GM23248 (cell line): ENCODE measurements around the gene PIK3CG. TPM values are rescaled to one million over a fixed set of nuclear protein-coding genes. Genes with fewer than 3 reads are reported as not detected.
"Not testable (repeated sequence)": the region's sequence is repeated elsewhere in the genome, so short reads cannot be mapped to it uniquely, and the experiment has no call there.

ENCODE experiments used
- DNase-seq: peaks from one replicate; pipeline ENCODE4 v3.0.0-alpha.2; 2015
- H2AFZ ChIP-seq: fragments of 200-600 bp; sonication (generic); 2 replicates; pipeline ENCODE4 v1.6.1; 2016; ENCODE audit warnings: antibody characterized with exemption
- H3F3A ChIP-seq: fragments of 200-600 bp; sonication (generic); 2 replicates; pipeline ENCODE4 v1.6.1; 2016; ENCODE audit warnings: mild to moderate bottlenecking, antibody characterized with exemption, mixed run types; ENCODE audit not compliant: insufficient read depth
- H3K27ac ChIP-seq: fragments of 200-600 bp; sonication (generic); 2 replicates; pipeline ENCODE4 v1.5.1; 2016; ENCODE audit warnings: mild to moderate bottlenecking
- H3K27me3 ChIP-seq: fragments of 200-600 bp; sonication (generic); replicated peaks from 2 replicates; pipeline ENCODE4 v1.6.1; 2016; ENCODE audit warnings: mild to moderate bottlenecking; ENCODE audit not compliant: insufficient read depth
- H3K36me3 ChIP-seq: fragments of 200-600 bp; sonication (generic); 2 replicates; pipeline ENCODE4 v1.6.1; 2016; ENCODE audit warnings: low read depth, mild to moderate bottlenecking
- H3K4me1 ChIP-seq: fragments of 200-600 bp; sonication (generic); 2 replicates; pipeline ENCODE4 v1.6.1; 2016; ENCODE audit warnings: mild to moderate bottlenecking; ENCODE audit not compliant: insufficient read depth
- H3K4me2 ChIP-seq: fragments of 200-600 bp; sonication (generic); one replicate; pipeline ENCODE4 v1.6.1; 2016; ENCODE audit warnings: mild to moderate bottlenecking; ENCODE audit not compliant: unreplicated experiment
- H3K4me3 ChIP-seq: fragments of 200-600 bp; sonication (generic); 2 replicates; pipeline ENCODE4 v1.5.1; 2016; ENCODE audit warnings: mild to moderate bottlenecking
- H3K79me2 ChIP-seq: fragments of 200-600 bp; sonication (generic); 2 replicates; pipeline ENCODE4 v1.6.1; 2016; ENCODE audit warnings: mild to moderate bottlenecking; ENCODE audit not compliant: insufficient read depth
- H3K9ac ChIP-seq: fragments of 200-600 bp; sonication (generic); 2 replicates; pipeline ENCODE4 v1.6.1; 2016; ENCODE audit warnings: mild to moderate bottlenecking
- H3K9me2 ChIP-seq: fragments of 200-600 bp; sonication (generic); 2 replicates; pipeline ENCODE4 v1.6.1; 2016; ENCODE audit warnings: mixed run types, mild to moderate bottlenecking, moderate library complexity; ENCODE audit not compliant: insufficient read depth
- H3K9me3 ChIP-seq: fragments of 200-600 bp; sonication (generic); one replicate; pipeline ENCODE4 v1.6.1; 2017; ENCODE audit warnings: low read depth
- H4K20me1 ChIP-seq: fragments of 200-600 bp; sonication (generic); 2 replicates; pipeline ENCODE4 v1.6.0; 2016; ENCODE audit not compliant: insufficient read depth
- EZH2 ChIP-seq: fragments of 200-600 bp; sonication (generic); IDR thresholded peaks from 2 replicates; pipeline ENCODE4 v1.6.1; 2018; ENCODE audit warnings: antibody characterized with exemption, mild to moderate bottlenecking; ENCODE audit not compliant: insufficient read depth, poor library complexity, severe bottlenecking
- EZH2phosphoT487 ChIP-seq: fragments of 200-600 bp; sonication (generic); IDR thresholded peaks from 2 replicates; pipeline ENCODE4 v1.6.1; 2018; ENCODE audit warnings: antibody characterized with exemption, moderate library complexity, mild to moderate bottlenecking, low read depth; ENCODE audit not compliant: insufficient read depth
- WGBS, 2 experiments: methylation state at CpG; one replicate each; pipeline ENCODE4 v1.1.6; 2015 to 2017; ENCODE audit warnings: low lambda C conversion rate in 2 of 2, low coverage in 1 of 2; ENCODE audit errors: missing lambda C conversion rate in 2 of 2; 5-methylcytosine and 5-hydroxymethylcytosine counted together
- in situ Hi-C: fragments of 300-500 bp; cut with MboI; formaldehyde crosslinking; loops from 2 replicates; pipeline ENCODE4 v1.15.0; 2020
- polyA plus RNA-seq: library from polyadenylated mRNA; unstranded; fragments of >200 nt; fragmentation: Nextera tagmentation; extraction: Ambion mirVana; gene quantifications from 2 replicates; pipeline ENCODE4 v1.2.1, GENCODE V29; 2016
- total RNA-seq: library from RNA; depleted of rRNA; stranded (reverse); fragments of >200 nt; shearing (Covaris generic); gene quantifications from 2 replicates; pipeline ENCODE4 v1.2.3, GENCODE V29; 2014

The PIK3CG gene
- total and polyA plus RNA-seq, 2 experiments from 2014 or later: not detected

GRCh38 chr7:106926892-106927291 is 61.8 kb downstream of the PIK3CG start:
- Histone ChIP-seq H3K27me3 (peaks cover 12% of the 10 kb centered on the region; the same call in 1 of the 2 replicates), H3K27ac (no peak overlapping the region), H3K9me2 (no peaks in the 10 kb centered on the region), H3K9ac (no peak overlapping the region), H3F3A (no peaks in the 10 kb centered on the region), H3K9me3 (no peaks in the 10 kb centered on the region), H3K79me2 (no peaks in the 10 kb centered on the region), H3K4me3 (no peak overlapping the region), H2AFZ (no peak overlapping the region), H4K20me1 (no peaks in the 10 kb centered on the region), H3K36me3 (no peaks in the 10 kb centered on the region), H3K4me2 (no peak overlapping the region), H3K4me1 (no peaks in the 10 kb centered on the region)
- 65 to 68% methylated on average over 4 of the region's 4 CpGs for WGBS, 2 experiments
- DNase-seq: no peak
- in situ Hi-C loops: no loop called here
- TF ChIP-seq EZH2phosphoT487 (no peak), EZH2 (no peak)

GRCh38 chr7:106927536-106927935 is 62.5 kb downstream of the PIK3CG start:
- no peaks in the 10 kb centered on the region for H4K20me1 ChIP-seq
- no peaks in the 10 kb centered on the region for H3K9me2 ChIP-seq
- 48 to 58% methylated on average over 2 of the region's 2 CpGs for WGBS, 2 experiments
- no peaks in the 10 kb centered on the region for H3F3A ChIP-seq
- H3K36me3 ChIP-seq: no peaks in the 10 kb centered on the region
- in situ Hi-C loops: no loop called here
- no peak overlapping the region for H3K9ac ChIP-seq
- no peak for TF ChIP-seq EZH2
- TF ChIP-seq EZH2phosphoT487: no peak
- H3K27me3 ChIP-seq: peaks cover 12% of the 10 kb centered on the region; the same call in 1 of the 2 replicates
- DNase-seq: no peak
- no peaks in the 10 kb centered on the region for H3K9me3 ChIP-seq
- H3K79me2 ChIP-seq: no peaks in the 10 kb centered on the region
- no peak overlapping the region for H3K4me2 ChIP-seq
- H3K4me1 ChIP-seq: no peaks in the 10 kb centered on the region
- H2AFZ ChIP-seq: no peak overlapping the region
- H3K4me3 ChIP-seq: no peak overlapping the region
- H3K27ac ChIP-seq: no peak overlapping the region

GRCh38 chr7:106929616-106930015 is 64.5 kb downstream of the PIK3CG start:
- H2AFZ ChIP-seq, H3F3A ChIP-seq, H3K27ac ChIP-seq, H3K4me1 ChIP-seq, H3K9ac ChIP-seq, in situ Hi-C loops, H3K9me2 ChIP-seq, H3K36me3 ChIP-seq, DNase-seq, H3K79me2 ChIP-seq, H3K9me3 ChIP-seq, H3K4me3 ChIP-seq, H3K4me2 ChIP-seq, H4K20me1 ChIP-seq: not testable (repeated sequence)
- peaks cover 12% of the 10 kb centered on the region; the same call in 1 of the 2 replicates for H3K27me3 ChIP-seq
- WGBS, 2 experiments: 75 to 88% methylated on average over 2 of the region's 2 CpGs

- TF ChIP-seq EZH2: no peak
- in situ Hi-C loops: no loop called here
Measured at GRCh38 chr7:106936236-106936635, 71.2 kb downstream of the PIK3CG start.

GRCh38 chr7:106938122-106938521 is 73.0 kb downstream of the PIK3CG start:
- H2AFZ ChIP-seq, in situ Hi-C loops, H3K27ac ChIP-seq, H3K79me2 ChIP-seq, H3K27me3 ChIP-seq, H3K4me2 ChIP-seq, H4K20me1 ChIP-seq, DNase-seq, H3K9ac ChIP-seq, H3F3A ChIP-seq, H3K9me2 ChIP-seq, H3K9me3 ChIP-seq, H3K4me1 ChIP-seq, H3K36me3 ChIP-seq, H3K4me3 ChIP-seq: not testable (repeated sequence)
- WGBS, 2 experiments: 76 to 80% methylated on average over 7 of the region's 7 CpGs

More at GRCh38 chr7:106936236-106936635, 71.2 kb downstream of the PIK3CG start:
- Histone ChIP-seq H4K20me1 (no peaks in the 10 kb centered on the region), H3K9ac (no peak overlapping the region), H3K27me3 (no peaks in the 10 kb centered on the region), H3K4me3 (no peak overlapping the region), H3K4me2 (no peak overlapping the region), H3K9me3 (no peaks in the 10 kb centered on the region), H3K36me3 (no peaks in the 10 kb centered on the region), H2AFZ (no peak overlapping the region), H3K4me1 (no peaks in the 10 kb centered on the region), H3K9me2 (no peaks in the 10 kb centered on the region), H3K79me2 (no peaks in the 10 kb centered on the region), H3K27ac (no peak overlapping the region), H3F3A (no peaks in the 10 kb centered on the region)
- 90% methylated on average over 6 of the region's 6 CpGs for WGBS, 2 experiments
- DNase-seq: no peak
